Suprapubic skin (tissue), 3 donors: ENCODE results near the gene HOXA9.

Experiments
- CTCF ChIP-seq, 2 donors: fragments of 200-600 bp in 1 of 2; fragments of 450-650 bp in 1 of 2; sonication (generic) in 1 of 2; IDR thresholded peaks; one replicate each; pipeline ENCODE4 v1.5.1; 2016 to 2019; ENCODE audit warnings: antibody characterized with exemption in 2 of 2, mild to moderate bottlenecking in 1 of 2, moderate library complexity in 1 of 2
- EP300 ChIP-seq: sonication (generic); formaldehyde crosslinking; IDR thresholded peaks from one replicate; pipeline ENCODE4 v1.6.1; 2017; ENCODE audit warnings: antibody characterized with exemption
- POLR2A ChIP-seq, 2 donors: fragments of 450-650 bp; IDR thresholded peaks; one replicate each; pipeline ENCODE4 v1.6.1; 2017; ENCODE audit warnings: antibody characterized with exemption in 2 of 2, mild to moderate bottlenecking in 2 of 2, moderate library complexity in 2 of 2

DNA sequence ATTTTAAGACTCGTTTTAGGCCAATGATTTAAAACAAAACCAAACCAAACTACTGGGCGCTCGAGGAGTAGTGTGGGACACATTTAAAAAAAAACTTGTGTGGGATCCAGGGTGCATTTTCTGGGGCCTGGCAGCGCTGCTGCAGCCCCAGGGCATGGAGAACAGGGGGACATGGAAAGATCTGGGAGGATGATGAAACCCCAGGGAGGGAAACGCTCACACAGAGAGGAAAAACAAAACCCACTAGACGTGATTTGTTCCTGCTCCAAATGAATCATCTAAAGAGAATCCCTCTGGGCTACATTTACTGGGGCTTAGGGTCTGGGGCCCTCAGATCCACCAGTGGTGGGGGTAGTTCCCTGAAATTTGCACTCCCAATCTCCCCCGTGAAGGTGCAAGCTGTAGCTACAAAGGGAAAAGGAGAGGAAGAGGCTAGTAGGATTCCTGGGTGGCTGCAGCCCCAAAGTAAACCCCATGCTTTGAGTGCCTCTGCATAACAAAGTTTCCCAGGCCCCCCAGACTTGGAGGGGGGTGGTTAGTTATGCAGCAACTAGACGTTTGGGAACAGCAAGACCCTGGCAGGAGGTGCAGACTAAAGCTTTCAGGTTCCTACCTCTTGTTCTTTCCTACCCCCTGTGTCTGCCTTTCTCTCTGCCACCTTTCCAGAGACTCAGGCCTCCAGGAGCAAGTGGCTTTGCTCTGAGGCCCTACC lies 49.1 kb upstream of the HOXA9 start:
- TF ChIP-seq EP300 (no peak), CTCF (IDR thresholded peaks at IDR 0.05) (no peak), POLR2A (IDR thresholded peaks at IDR 0.05) (no peak)
